LHCN-M2 (cell line): ENCODE data around the gene DIPK1B. TPM values are rescaled to one million over a fixed set of nuclear protein-coding genes. Genes with fewer than 3 reads are reported as not detected.

Experiments
- DNase-seq: peaks from one replicate; pipeline ENCODE4 v3.0.0-alpha.2; 2012; ENCODE audit warnings: low read depth
- total RNA-seq: library from RNA; depleted of rRNA; stranded (reverse); fragments of >200 nt; gene quantifications from 2 replicates; pipeline ENCODE4 v1.2.3, GENCODE V29; 2014

DIPK1B gene
- total RNA-seq, 1 experiment from 2014 or later = not detected

DNA sequence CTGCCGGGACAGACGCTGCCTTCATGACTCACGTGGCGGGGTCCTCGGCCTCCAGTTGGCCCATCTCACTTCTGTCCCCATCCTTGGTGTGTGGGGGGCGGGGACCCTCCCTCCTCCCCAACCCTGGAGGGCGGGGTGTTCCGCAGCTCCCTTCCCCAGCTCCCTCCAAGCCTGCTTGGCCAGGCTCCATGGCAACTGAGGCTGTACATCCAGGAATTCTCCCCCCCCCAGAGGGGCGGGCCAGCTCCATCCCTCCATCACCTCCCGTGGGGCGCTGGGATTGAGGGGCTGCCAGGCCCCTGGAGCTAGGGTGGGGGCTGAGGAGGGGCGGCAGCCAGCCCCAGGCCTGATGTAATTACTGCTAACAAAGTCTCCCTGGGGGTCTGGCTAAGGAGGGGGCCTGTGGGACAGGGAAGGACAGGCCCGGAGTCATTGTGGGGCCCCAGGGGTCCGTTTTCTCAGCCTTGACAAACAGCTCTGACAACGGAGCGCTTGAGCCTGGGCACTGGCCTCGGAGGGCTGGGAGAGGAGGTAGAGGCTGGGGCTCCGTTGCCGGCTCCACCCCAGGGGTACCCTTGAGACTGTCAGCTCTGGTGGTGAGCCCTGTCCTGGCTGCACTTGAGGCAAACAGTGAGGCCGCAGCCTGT lies 8.0 kb downstream of the DIPK1B start:
- DNase-seq = no peak

DNA sequence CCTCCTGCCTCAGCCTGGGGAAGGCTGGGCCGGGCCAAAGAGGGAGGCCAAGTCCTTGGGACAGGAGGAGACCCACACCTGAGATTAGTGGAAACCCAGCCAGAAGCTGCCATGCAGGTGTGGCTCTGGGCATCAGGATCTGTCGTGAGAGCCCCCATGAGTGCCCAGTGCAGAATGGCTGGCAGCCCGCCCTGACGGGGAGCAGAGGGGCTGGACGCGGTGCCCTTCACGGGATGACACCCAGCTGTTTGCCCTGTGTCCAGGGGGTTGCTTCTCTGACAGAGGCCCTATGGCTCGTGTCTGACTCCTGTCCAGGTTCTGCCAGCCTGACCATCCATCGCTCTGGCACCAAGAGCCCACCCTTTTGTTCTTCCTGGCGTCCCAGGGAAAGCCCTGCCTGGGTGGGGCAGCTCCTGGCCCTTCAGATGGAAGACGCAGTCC lies 8.5 kb downstream of the DIPK1B start:
- DNase-seq = no peak

DNA sequence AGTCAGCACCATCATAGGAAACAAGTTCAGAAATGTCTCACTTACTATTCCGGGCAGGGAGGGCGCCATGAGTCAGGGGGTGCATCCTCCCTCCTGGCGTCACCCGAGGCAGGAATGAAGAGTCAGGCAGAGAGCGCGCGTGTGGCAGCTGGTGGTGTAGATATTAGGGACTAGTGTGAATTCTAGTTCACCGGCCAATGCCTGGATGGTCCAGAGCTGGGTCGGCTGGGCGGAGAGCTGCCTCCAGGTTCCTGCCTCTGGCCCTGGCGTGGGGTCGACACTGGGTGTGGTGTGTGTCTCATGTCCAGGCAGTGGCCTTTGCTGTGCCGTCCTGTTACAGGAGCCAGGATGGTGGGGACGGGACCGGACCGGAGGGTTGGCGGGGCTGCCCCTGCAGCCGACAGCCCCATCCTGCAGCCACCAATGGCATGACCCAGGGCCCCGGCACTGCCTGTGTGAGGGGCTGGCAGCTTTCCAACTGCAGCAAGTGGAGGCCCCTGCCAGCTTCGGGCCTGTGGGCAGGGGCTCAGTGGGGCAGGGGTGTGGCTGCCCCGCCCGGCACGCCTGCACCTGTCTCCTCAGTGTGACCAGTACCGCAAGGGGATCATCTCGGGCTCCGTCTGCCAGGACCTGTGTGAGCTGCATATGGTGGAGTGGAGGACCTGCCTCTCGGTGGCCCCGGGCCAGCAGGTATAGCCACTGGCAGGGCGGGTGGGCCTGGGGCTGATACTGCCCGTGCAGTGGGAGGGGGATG lies 9.1 kb downstream of the DIPK1B start:
- DNase-seq = peak; percentile 51

DNA sequence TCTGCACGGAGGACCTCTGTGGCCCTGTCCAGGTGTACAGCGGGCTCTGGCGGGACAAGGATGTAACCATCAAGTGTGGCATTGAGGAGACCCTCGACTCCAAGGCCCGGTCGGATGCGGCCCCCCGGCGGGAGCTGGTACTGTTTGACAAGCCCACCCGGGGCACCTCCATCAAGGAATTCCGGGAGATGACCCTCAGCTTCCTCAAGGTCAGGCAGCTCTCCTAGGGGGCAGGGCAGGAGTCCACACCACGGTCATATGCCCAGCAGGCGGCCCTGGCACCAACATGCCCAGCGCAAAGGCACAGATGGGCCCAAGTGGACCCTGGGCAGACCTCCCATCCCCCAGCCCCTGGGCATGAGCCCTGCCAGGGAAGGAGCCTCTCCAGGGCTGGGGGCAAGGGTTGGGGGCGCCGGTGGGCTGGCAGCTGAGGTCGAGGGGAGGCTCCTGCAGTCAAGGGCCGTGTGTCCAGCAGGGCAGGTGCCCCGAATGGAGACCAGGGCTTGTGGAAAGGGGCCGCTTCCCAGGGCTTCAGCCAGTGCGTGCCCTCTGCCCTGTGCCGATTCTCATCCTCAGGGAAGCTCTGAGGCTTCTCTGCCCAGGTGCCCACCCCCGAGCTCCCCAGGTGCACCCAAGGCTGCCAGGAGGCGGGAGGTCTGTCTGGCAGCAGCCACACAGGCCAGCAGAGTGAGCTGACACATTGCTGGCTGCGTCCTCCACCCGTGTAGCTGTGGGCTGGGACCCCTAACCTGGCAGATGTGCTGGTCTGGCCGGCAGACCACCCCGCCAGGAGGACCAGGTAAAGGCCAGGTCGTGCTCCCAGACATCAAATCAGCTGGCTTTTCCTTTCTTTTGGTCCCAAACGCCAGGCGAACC lies 10.0 kb downstream of the DIPK1B start:
- DNase-seq = no peak

DNA sequence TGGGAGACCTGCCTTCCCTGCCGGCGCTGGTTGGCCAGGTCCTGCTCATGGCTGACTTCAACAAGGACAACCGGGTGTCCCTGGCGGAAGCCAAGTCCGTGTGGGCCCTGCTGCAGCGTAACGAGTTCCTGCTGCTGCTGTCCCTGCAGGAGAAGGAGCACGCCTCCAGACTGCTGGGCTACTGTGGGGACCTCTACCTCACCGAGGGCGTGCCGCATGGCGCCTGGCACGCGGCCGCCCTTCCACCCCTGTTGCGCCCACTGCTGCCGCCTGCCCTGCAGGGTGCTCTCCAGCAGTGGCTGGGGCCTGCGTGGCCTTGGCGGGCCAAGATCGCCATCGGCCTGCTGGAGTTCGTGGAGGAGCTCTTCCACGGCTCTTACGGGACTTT lies 10.6 kb downstream of the DIPK1B start:
- DNase-seq = no peak

DNA sequence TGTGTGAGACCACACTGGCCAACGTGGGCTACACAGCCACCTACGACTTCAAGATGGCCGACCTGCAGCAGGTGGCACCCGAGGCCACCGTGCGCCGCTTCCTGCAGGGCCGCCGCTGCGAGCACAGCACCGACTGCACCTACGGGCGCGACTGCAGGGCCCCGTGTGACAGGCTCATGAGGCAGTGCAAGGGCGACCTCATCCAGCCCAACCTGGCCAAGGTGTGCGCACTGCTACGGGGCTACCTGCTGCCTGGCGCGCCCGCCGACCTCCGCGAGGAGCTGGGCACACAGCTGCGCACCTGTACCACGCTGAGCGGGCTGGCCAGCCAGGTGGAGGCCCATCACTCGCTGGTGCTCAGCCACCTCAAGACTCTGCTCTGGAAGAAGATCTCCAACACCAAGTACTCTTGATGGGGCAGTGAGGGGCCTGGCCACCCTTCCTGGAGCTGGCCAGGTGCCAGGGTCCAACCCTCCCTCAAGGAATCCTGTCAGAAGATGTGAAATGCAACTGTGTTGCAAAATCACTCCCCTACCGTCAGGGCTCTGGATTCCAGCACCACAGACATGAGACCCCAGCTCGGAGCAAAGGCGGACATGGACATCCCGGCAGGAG lies 11.1 kb downstream of the DIPK1B start:
- DNase-seq = no peak

DNA sequence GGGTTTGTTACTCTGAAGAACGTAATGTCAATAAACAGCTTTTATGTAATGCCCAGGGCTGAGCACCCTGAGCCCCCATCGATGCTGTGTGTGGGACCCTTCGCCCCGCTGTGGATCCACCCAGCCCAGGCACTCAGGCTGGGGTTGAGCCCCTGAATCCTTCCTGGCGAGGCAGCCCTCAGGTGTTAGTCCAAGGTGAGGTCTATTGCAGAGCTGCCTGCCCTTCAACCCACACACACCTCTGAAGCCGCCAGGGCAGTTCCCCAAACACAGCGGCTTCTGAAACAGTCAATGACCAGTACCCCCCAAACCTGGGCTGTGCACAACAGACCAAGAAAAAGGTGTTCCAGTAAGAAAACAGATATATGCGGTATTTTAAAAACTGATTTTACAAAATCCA lies 11.6 kb downstream of the DIPK1B start:
- no peak for DNase-seq

DNA sequence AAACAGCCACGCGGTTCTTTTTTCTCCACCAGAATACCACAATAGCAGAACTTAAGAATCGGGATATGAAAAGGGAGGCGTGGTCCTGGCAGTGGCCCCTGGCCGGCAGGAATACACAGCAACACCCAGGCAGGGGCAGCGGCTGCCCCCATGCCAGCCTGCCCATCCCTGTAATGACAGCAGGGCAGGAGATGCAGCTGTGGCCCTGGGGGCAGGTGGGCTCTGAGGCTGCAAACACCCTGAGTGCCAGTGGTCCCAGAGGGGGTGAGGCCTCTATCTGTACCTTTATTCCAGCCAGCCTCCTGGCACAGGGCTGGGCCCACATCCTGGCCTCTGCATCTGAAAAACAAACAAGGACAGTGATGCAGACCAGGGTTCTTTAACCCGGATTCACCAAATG lies 12.4 kb downstream of the DIPK1B start:
- DNase-seq = no peak

DNA sequence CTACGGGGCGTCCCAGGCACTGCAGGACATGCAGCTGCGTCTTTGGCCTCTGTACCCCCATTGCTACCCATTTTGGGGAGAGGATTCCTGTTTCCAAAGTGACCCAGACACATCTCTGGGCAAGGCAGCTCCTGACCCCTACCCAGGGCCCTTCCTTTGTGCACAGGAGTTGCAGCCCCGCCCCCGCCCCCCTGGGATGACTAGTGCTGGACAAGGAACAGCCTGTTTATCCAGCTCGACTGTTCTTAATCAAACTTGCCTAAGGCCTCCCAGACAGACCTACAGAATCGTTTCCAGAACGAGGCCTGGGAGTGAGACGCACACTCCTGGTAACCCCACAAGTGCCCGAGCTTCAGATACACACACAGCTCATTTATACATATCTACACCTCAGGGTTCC lies 13.2 kb downstream of the DIPK1B start:
- no peak for DNase-seq

DNA sequence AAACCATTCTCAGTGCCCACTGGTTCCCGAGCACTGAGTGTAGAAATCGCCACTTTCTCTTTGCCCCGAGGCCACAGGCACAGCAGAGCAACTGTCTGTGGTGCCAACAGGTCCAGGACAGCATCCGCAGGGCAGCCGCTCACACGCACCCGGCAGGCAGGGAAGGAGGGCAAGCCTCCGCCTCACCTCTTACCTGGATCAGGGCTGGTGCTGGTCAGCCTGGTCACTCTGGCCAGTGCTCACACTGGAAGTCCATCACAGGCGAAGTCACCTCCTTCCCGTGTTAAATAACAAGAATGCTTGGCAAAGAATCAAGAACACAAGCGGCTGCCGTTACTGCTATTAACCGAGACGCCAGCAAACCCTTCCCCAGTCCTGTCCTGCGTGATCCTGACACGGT lies 13.7 kb downstream of the DIPK1B start:
- no peak for DNase-seq

DNA sequence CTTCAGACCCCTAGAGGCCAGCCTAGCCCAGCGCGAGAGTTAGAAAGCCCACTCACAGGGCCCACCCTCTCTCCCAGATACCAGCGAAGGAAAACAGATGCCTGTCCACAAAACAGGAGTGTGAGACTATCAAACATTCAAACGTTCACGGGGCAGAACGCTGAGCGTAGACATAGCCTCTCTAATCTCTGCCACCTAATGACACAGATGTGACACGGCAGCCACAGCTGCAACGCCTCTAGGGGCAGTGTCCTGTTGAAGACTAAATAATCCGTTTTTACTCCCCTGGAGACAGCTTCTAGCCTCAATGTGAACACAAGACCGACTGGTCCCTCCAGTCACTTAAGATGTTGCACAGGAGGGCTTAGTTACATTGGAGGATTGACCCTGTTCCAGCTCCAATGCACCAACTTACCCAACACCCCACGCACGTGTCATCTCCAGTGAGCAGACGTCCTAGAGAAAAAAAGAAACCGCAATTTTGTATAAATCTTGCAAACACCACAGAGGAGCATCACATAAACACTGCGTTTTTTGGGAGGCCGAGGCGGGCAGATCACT lies 14.3 kb downstream of the DIPK1B start:
- peak; percentile 39 for DNase-seq

DNA sequence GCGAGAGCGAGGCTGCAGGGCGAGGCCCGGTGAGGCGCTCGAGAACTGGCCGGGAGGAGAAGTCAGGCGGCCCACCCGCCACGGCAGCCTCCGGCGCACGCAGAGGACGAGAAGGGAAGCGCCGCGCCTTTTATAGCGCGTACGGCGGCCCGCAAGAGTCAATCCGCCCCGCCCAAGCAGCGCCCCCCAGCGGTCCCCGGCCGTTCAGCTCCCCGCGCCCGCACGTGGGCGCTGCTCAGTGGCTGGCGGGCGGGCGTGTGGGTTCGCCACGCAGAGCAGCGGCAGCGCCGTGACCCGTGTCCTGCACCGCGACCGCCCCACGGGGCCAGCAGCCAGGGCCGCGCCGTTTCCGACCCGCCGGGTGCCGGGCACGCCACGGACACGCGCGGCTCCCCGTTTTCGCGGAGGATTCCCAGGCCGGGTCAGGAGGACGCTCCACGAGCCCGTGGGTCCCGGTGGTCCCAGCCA lies 15.7 kb downstream of the DIPK1B start:
- peak; percentile 82 for DNase-seq

DNA sequence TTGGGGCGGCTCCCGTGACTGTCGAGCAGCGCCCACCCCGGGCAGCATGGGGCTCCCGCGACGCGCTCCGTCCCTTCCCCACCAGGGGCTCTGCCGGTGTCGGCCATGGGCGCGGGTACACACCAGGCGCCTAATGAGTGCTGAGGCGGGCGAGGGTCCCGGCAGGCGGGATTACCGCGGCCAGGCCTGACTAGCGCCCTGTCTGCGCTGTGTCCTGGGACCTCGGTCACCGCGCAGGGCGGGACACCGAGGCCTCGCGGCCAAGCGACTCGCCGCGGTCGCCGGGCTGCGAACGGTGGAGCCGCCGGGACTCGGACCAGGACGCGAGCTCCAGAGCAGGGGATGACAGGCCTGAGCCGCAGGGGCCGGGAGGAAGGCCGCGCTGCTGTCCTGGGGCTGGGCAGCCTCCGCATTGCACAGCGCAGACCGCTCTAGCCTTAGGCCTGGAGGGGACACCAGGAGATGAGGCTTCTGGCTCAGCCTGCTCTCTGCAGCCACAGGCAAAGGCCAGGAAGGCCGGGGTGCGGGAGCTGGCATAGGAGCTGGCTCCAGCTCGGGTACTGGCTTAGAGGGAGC lies 16.3 kb downstream of the DIPK1B start:
- peak; percentile 19 for DNase-seq

DNA sequence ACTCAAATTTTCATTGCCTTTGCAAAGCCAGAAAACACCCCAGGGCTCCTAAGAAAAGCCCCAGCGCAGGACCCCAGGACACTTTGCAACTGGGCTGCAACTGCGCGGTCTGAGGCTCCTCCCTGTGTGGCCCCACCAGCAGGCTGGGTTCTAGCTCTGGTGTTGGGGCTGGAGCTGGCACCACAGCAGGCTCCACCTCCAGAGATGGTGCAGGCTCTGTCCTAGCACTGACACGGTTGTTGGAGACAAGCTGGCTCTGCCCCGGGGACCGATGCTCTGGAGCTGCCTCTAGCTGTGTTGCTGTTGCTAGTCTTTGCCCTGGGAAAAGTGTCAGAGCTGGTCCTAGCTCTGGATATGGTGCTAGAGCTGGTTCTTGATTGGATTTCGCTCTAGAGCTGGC lies 16.8 kb downstream of the DIPK1B start:
- no peak for DNase-seq

DNA sequence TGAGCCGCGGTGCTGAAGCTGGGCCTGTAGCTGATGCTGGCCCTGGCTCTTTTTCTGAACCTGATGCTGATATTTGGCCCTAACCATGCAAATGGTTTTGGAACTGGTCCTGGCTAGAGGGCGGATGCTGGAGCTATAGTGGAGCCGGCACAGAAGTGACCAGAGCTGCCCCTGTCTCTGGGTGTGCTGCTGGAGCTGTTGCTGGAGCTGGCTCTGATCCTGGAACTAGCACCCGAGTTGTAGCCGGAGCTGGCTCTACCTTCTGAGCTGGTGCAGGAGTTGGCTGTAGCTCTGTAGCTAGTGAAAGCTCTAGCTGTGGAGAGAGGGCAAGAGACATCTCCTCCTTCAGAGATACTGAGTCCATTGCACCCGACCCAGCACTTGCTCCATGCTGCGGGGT lies 17.6 kb downstream of the DIPK1B start:
- DNase-seq = no peak

DNA sequence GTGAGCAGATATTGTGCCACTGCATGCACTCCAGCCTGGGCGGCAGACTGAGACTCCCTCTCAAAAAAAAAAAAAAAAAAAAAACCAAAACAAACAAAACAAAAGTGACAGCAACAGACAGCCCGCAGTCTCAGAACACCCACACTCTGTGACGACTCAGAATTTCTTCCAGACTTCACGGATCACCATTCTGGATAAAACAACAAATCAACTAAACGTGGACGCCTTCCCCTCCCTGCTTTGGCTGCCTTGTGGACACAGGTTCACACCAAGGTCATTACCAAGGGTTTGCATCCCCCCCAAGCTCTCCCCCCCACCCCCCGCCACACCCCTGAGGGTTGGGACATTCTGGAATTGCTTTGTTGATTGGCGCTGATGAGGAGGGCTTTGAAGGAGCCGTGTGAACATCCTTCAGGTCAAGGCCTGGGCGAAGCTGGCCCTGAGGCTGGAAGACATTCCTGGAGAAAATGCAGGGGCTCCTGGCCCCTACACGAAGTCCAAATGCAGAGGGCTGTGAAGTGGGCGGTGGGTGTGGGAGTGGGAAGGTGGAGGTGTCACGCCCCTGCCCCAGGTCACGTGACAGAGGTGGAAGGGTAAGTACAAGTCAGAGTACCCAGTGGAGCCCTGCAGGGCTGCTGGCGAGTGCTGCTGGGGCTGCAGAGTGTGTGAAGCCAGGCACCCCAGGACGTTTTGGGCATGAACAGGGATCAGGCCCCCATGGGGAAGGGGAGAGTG lies 20.2 kb downstream of the DIPK1B start:
- DNase-seq = no peak

DNA sequence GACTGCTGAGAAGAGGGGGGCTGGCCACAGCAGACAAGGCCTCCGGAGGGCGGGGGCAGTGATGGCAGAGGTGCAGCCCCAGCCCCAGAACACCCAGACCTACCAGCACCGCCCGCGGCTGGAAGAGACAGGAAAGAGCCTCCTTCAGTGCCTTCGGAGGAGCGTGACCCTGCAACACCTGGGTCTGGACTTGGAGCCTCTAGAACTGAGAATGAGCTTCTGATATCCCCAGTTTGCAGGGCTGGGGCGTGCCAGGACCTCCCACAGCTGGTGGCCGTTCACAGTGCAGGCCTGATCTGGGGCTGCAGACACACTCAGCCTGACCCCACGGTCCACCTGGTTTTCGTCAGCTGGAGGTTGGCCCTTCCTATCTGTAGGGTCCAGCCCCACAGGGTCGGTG lies 21.2 kb downstream of the DIPK1B start:
- no peak for DNase-seq

DNA sequence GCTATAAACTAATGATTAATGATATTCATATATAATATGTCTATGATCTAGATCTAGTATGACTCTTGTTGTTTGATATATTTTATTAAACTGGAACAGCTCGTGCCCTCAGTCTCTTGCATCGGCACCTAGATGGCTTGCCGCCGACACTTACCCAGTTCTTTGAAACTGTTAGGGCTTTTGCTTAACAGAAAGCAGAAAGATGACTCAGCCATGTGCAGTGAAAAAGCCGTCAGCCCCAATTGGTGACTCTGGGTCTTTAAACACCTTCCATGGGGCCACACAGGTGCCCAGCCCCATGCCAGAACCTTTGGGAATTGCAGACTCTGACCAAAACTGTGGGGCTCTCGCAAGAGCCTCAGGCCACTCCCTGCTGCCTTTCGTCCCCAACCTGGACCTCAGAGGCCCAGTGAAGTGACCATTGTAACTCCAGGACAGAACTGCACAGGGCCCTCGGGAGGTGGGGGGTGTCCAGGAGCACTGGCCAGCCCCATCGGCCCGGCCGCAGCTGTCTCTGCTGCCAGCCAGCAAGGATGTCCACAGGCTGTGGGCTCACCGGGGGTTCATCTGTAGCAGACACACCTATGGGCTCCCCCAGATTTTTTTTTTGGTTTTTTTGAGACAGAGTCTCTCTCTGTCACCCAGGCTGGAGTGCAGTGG lies 22.6 kb downstream of the DIPK1B start:
- DNase-seq = no peak

DNA sequence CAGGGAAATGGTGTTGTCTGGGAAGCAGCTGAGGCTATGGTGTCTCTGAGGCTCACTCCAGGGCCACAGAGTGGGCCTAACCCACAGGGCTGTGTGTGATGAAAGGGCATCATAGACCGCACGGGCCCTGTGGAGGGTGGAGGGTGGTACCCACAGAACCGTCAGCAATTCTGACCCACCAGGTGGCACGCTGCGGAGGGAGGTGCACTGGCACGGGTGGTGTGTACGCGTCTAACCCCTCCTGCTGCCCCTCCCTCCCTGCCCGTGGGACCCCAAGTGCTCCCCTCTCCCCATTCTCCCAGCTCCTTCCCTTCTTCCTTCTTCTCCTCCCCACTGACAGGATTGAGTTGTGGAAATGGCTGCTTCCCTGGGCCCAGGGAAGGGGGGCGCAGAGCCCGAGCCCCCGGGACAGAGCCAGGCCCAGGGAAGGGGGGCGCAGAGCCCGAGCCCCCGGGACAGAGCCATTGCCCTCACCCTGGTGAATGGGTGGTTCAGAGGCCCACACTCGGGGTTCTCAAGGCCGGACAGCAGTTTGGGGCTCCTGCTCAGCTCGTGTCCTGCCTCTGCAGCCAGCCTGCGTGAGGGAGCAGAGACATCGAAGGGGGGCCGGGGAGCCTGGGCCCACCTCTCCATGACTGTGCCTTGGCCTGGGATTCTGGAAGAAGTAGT lies 23.6 kb downstream of the DIPK1B start:
- DNase-seq = no peak
